ENCODE data around the gene DHFR.

The DHFR gene

DNA sequence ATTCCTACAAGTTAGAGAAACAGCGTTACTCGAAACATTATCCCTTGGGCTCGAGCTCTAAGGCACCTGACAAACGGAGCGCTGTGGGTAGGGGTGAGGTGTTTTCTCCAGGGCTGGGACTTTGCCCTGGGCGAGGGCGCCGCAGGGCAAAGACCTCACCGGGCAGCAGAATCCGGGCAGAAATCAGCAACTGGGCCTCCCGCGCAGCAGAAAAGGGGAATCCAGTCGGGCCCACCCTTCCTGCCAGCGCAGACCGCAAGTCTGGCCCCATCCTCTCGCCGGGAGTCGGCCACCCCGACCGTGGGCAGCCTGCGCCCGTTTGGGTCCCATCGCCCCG lies 761 bp downstream of the DHFR start:
- ATAC-seq: no peak

DNA sequence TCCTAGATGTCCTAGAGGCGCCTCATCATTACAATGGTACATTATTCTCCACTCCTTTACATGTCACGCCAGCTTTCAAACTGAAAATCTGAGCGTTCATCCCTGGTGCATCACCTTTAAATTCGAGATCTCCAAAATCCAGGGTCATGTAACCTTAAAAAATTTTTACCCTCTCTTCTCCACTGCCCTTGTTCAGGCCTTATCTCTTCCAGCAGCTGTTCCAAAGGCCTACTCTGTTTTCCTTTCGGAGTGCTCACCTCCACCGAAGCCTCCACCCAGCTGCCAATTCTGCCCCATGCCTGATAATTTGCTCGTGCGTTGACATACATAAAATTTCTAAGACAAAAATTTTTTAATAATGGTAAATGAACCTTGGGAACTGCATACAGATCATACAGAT lies 1.3 kb downstream of the DHFR start:
- no peak for ATAC-seq

DNA sequence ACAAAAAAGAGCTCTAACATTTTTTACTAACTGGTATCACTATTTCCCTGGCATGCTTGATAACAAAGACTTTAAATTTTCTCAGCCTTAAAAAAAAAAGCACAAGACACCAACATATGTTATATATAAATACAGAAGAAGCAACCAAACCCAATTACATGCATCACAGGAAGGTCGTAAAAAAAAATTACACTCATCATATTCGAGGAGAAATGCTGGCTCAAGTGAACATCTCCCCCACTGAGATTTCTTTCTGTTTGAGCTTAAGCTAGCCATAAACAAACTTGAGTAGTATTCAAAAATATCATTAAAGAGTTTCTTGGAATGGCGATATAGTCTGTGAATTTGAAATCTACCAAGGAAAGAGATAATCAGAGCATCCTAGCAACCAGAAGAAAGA lies 7.9 kb downstream of the DHFR start:
- no peak for ATAC-seq

DNA sequence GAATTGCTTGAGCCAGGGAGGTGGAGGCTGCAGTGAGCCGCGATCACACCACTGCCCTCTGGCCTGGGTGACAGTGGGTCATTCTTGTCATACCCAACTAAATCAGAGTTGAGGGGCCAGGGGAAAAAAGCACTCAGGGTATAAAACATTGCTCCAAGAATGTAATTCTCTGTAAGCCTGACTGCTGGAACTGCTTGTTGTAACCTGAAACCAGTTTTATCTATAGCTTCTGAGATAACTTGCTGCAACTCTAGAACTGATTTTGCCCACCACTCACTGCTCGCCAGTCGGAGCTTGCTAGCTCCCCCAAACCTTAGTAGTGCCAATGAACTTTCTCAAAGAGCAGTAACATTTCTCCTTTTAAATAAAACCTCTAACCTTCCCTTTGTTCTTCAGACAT lies 9.9 kb downstream of the DHFR start:
- ATAC-seq: no peak

DNA sequence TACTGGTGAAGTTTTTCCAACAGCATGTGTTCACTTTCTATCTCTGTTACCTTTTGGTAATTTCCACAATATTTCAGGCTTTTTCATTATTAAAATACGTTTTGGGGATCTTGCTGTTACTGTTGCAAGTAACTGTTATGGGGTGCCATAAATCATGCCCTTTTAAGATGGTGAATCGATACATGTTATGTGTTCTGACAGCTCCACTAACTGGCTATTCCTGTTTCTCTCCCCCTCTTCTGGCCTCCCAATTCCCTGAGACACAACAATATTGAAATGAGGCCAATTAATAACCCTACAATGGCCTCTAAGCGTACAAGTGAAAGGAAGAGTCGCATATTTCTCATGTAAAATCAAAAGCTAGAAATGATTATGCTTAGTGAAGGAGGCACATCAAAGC lies 13.4 kb downstream of the DHFR start:
- no peak for ATAC-seq

DNA sequence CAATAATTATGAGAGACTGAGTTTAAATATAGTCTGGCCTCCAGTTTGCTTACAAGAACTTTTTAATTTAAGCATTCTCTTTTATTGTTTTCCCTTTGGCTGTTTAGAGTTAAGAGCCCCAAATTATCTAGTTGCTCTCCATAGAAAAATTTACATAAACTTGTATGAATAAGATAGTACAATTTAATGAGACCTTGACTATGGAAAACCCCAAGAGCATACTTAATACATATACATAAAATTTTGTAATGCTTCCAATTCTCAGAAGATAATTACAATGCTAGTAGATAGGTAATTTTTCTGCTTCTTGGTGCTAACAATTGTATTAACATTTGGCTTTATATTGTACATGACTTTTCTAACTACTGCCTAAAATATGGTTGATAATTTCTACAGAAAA lies 20.6 kb downstream of the DHFR start:
- no peak for ATAC-seq

DNA sequence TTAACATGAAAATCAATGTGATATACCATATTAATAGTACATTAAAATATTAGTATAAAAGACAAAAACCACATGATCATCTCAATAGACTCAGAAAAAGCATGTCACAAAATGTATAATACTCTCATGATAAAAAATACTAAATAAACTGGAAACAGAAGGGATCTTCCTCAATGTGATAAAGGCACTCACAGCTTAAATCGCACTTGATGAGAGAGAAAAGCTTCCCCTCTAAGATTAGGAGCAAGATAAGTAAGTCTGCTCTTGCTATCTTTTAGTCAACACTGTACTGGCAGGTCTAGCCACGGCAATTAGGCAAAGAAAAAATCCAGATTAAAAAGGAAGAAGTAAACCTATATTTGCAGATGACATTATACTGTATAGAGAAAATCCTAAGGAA lies 22.1 kb downstream of the DHFR start:
- ATAC-seq: no peak

DNA sequence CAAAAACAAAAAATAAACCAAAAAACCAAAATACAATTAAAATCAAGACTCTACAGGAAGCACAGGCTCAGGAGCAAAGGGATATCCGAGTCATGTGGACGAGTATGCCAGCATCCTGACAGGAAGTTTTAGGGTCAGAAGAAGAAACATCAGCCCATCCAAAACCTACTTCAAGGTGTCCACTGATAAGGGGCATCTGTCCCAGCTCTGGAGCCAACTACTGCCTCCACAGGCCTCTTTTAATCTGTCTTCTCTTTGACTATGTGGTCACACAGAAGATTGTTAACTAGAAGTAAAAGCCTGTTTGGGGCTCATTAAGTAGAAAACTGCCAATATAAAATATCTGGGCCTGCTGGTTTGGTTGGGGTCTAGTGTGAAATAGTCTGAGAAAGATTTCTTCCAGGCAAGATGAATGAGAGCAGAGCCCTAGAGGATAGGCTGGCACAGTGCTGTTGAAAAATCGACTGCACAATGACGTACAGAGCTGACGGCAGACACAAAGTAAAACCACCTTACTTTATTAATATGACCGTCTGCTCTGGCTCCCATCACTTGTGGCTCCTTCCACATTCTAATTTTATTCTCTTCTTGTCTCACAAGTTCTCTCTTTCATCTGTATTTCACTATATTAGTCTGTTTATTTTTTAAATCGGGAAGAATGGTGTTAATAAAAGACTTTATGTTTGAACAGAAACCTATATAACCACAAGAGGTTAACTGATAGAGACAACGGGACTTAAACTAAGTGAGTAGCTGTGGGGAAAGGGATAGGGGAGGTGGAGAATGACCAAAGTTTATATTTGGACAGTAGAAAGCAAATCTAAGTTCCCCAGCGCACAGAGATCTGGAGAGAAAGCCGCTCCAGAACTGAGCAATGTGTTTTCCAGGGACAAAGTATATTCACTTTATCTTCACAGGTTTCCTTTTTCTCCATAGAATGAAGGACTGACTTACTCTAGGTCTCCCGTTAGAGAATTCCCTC lies 23.2 kb downstream of the DHFR start:
- ATAC-seq: no peak

DNA sequence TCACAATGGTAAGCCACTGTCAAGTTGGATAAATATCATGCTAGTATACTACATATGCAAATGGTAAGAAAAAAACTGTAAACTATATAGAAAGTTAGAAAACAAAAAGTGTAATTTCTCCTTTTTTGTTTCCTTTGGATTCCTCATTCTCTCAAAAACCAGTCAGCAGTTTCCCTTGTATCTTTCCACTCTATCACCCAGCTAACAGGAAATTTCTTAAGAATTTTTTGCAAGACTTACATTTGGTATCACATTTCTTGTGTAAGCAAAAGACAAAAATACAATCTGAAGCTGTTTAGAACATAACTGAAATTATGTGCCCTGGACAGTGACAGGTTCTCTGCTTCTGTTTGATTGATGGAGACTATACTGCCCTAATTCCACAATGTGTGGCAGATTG lies 25.5 kb downstream of the DHFR start:
- no peak for ATAC-seq

DNA sequence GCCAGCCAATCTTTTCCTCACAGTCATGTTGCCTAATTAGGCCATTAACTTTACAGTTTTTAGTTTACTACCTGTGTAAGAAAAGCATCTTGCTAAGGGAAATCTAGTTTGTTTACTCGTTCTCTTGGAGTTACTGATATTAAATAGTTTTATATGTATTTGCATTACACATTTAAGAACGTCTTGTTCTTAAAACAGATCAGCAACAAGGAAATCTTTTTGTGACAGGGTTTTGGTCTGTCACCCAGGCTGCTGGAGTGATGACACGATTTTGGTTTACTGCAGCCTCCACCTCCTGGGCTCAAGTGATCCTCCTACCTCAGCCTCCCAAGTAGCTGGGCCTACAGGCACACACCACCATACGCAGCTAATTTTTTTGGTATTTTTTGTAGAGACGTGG lies 29.6 kb downstream of the DHFR start:
- no peak for ATAC-seq

DNA sequence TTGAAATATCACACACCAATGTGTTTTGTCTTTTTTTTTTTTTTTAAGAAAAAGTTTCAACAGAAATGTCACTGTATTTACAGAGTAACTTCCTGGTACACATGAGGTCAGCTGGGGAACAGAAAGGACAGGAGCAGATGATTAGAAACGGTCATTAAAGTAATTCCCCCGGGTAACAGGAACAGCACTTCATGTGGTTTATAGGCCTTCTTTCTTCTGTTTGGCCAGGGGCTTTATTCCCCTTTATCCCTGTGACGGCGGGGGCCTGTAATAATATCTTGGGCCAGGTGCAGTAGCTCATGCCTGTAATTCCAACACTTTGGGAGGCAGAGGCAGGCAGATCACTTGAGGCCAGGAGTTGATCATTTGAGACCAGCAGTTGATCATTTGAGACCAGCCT lies 30.8 kb downstream of the DHFR start:
- no peak for ATAC-seq

DNA sequence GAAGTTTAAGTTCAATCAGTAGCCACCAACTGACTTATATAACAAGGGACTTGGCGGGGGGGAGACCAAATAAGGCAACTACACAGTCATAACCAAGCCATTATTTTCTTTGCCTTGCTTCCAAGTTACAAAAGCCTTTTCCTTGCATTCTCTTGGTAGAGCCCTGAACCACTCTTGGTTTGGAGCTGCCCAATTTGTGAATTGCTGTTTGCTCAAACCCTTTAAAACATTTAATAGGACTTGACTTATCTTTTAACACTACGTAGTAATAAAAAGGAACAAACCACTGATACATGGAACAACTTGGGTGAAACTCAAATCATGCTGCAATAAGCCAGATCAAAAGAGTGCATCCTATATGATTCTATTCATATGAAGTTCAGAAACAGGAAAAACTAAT lies 32.0 kb downstream of the DHFR start:
- no peak for ATAC-seq

DNA sequence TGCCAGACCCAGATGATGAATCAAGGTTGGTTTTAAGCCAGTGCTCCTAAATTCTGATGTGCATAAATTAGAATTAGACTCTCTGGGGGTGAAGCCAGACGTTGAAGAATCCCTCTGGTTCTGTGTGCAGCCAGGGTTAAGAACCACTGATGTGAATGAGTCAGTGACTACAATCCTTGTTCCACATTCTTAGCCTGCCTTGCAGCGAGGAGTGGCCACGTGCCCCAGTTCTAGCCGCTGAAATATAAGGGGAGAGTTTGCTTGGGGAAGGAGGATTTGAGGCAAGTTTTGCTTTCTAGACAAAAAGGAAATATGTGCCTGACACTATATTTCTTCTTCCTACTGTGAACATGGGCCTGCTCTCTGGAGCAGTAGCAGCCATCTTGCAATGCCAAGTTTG lies 34.6 kb downstream of the DHFR start:
- no peak for ATAC-seq

DNA sequence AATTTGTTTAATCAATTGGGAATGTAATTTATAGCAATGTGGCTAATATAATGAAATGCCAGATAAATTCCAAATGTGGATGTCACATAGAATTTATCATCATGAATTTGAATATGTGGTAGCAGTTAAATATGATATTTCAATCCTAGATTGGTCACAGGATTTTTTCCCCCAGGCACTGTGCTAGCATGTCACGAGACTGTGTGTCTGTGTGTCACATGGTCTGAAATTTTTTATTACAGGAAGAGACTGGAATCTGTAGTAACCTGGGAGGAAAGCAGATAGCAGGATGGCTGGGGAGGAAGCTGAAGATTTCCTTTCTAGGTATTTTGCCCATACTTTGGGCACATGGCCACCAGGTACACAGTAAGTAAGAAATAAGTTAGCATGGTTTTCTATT lies 35.7 kb downstream of the DHFR start:
- ATAC-seq: no peak

DNA sequence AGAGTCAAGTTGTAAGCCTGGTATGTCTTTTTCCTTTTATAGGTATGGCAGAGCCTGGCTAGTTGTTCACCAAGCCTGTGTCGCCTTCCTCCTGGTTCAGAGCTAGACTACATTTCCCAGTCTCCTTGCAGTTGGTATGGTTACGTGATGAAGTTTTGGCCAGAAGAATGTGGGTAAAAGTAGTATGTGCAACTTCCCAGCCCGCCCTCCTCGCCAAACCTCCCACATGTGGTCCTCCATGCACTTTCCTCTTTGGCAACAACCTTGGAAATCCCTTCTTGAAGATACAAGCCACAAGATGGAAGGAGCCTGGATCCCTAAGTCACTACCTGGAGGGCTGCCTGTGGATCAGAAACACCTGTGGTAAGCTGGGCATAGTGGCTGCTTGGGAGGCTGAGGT lies 36.3 kb downstream of the DHFR start:
- ATAC-seq: no peak

DNA sequence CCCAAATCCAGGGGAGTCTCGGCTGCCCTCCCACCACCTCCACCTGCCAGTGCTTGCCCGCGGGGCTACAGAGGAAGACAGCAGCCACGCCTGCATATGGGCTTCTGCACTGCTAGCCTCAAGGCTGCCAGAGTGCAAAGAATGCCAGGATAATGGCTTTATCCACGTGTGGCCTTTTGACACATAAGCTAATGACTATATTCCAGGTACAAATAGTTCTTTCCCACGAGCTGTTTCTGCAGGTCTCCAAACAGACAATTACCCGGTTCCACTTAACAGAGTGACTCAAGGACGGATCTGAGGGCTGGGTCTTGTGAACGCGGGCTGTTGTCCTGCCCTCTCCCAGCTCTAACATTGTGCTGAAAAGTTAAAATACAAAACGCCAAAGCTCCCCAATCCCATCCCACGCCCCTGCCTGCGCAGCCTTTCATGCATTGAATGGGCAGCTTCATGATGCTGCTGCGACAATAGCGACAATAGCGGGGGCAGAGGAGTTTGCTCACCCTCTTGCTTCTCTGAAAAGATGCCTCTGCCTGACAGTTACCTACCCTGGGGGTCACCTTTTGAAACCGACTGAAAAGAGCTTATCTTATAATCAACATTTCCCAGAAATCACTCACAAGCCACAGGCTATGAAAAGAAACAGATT lies 39.4 kb downstream of the DHFR start:
- ATAC-seq: no peak

DNA sequence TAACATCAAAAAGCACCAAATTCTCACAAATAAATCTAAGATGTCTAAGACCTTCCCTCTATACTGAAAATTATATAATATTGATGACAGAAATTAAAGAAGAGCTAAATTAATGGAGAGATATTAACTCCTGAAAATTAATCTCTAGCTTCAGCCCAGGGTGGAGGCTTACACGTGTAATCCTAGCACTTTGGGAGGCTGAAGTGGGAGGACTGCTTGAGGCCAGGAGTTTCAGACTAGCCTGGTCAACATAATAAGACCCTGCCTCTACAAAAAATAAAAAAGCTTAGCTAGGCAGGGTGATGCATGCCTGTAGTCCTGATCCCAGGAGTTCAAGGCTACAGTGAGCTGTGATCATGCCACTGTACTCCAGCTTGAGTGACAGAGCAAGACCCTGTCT lies 45.1 kb downstream of the DHFR start:
- no peak for ATAC-seq

DNA sequence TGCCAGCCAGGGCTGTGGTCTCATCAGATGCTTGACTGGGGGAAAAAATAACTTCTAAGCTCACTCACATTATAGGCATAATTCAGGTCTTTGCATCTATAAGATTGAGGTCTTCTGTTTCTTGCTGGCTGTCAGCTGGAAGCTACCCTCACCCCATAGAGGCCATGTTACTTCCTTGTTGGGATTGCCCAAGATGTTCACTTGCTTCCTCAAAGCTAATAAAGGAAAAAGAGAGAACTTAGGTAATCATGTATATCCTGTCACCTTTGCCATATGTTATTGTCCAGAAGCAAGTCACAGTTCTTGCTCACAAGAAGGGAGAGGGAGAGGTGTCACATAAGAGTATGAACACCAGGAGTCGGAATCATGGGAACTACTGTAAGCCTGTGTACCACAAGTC lies 46.1 kb downstream of the DHFR start:
- no peak for ATAC-seq

DNA sequence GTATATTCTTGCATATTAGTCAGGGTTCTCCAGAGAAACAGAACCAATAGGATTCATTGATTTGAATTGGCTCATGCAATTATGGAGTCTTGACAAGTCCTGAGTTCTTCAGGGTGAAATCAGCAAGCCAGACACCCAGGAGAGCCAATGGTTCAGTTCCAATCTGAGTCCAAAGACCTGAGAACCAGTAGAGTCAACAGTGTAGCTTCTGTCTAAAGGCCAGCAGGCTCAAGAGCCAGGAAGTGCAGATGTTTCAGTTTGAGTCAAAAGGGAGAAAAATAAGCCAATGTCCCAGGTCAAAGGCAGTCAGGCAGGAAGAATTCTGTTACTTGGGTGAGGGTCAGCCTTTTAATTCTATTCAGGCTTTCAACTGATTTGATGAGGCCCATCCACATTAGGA lies 47.0 kb downstream of the DHFR start:
- ATAC-seq: no peak

DNA sequence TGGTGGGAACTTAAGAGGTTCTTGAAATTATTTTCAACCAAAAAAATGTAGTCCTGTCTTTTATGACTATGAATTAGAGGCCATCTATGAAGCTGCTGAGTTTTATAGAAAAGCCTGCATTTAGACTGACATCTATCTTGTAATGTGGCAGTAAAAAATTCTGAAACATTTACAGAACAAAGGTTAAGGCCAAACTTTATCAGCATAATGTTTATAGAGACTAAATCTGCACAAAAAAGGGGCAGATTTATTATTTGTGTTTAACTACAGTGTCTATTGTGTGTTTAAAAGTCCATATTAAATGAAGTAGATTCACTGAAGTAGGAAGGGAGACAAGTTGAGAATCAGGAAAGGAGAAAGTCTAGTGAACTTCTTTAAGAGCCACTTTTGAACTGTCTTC lies 47.4 kb downstream of the DHFR start:
- ATAC-seq: no peak

DNA sequence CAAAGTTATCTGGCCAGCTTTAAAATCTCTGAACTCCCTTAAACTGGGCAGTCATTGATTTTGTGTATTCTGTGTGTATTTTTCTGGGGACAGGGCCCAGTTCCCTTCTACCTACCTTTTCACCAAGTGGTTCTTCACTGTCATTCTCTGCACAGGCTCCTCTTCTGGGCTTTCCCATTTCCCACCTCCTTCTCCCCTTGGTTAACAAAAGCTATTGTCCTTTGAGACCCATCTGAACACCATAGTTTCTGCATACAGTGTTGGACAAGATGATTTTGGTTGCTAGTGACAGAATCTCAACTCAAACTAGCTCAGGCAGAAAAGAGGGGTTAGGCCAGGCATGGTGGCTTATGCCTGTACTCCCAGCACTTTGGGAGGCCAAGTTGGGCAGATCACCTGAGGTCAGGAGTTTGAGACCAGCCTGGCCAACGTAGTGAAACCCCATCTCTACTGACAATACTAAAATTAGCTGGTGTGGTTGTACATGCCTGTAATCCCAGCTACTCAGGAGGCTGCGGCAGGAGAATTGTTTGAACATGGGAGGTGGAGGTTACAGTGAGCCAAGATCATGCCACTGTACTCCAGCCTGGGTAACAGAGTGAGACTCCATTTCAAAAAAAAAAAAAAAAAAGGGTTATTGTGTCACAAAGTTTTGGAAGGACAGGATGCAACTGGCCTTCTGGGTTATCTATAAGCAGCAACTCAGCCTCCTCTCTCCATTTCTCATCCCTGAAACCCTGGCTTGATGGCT lies 53.7 kb downstream of the DHFR start:
- ATAC-seq: no peak

DNA sequence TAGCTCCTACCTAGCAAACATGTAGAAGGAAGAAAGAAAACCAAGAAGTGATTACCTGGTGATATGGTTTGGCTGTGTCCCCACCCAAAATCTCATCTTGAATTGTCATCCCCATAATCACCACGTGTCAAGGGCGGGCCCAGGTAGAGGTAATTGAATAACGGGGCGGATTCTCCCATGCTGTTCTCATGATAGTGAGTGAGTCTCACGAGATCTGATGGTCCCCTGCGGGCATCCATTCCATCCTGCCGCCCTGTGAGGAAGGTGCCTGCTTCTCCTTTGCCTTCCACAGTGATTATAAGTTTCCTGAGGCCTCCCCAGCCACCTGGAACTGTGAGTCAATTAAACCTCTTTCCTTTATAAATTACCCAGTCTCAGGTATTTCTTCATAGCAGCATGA lies 57.3 kb downstream of the DHFR start:
- no peak for ATAC-seq

DNA sequence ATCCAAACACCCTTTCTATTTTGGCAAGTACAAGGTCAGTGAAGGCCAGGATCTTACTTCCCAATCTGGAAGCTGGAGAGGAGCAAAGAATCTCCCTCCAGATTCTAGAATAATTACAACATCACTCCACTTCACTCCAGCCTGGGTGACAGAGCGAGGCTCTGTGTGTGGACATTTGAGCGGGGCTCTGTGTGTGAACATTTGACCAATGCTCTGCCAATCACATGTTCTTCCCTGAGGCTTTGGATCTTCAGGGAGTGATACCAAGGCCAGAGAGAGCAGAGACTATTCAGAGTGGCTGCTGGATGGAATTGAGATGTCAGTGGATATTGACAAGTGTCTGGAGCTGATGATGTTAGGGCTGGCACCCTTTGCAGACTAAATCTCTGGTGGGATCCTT lies 60.0 kb downstream of the DHFR start:
- ATAC-seq: no peak

DNA sequence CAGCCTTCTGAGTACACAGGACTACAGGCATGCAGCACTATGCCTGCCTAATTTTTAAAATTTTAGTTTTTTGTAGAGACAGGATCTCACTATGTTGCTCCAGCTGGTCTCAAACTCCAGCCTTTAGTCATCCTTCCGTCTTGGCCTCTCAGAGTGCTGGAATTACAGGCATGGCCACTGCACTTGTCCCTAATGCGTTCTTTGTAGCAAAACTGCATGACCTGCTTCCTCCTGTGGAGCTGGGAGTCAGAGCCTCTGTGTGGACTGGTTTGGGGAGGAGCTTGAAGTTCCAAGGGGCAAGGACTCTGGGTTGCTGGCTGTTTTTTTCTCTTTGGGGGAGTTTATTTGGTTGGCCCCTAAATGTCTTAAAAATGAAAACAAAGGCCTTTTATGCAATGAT lies 62.0 kb downstream of the DHFR start:
- ATAC-seq: no peak
